K562 (cell line): ENCODE data around the gene CTNNBL1. TPM values are rescaled to one million over a fixed set of nuclear protein-coding genes. Genes with fewer than 3 reads are reported as not detected.

Source experiments
- ASH1L ChIP-seq: fragments of 450-650 bp; IDR thresholded peaks from 2 replicates; pipeline ENCODE4 v1.6.1; 2018; ENCODE audit warnings: borderline replicate concordance, mild to moderate bottlenecking, low read depth; ENCODE audit not compliant: partially characterized antibody
- E2F8 ChIP-seq: fragments of 450-650 bp; IDR thresholded peaks from 2 replicates; pipeline ENCODE4 v1.7.1; 2018; ENCODE audit warnings: mild to moderate bottlenecking, low read depth; ENCODE audit not compliant: partially characterized antibody
- HDAC1 ChIP-seq, 2 experiments: fragments of 450-650 bp; IDR thresholded peaks; 2 replicates each; pipeline ENCODE4 v1.6.1; 2016 to 2017; ENCODE audit warnings: inconsistent platforms in 1 of 2, mild to moderate bottlenecking in 1 of 2, moderate library complexity in 1 of 2
- LCOR ChIP-seq: sonication (generic); formaldehyde crosslinking; IDR thresholded peaks from 2 replicates; pipeline ENCODE4 v1.8.0; 2022; ENCODE audit warnings: mild to moderate bottlenecking, missing genetic modification reagents
- MAFF ChIP-seq: IDR thresholded peaks from 2 replicates; pipeline ENCODE4 v1.6.1; 2012; ENCODE audit warnings: low read length, improper control_type of control experiment
- MAFK ChIP-seq: IDR thresholded peaks from 2 replicates; pipeline ENCODE4 v1.6.1; 2011; ENCODE audit warnings: low read length, improper control_type of control experiment
- MTA2 ChIP-seq: fragments of 450-650 bp; IDR thresholded peaks from 2 replicates; pipeline ENCODE4 v1.6.1; 2016; ENCODE audit warnings: low read depth
- MTA3 ChIP-seq: fragments of 450-650 bp; formaldehyde crosslinking; IDR thresholded peaks from 2 replicates; pipeline ENCODE4 v1.6.1; 2017; ENCODE audit warnings: mild to moderate bottlenecking, borderline replicate concordance
- NR2C2 ChIP-seq, 2 experiments: fragments of 200-800 bp in 1 of 2; sonication (Bioruptor generic) in 1 of 2; sonication (generic) in 1 of 2; formaldehyde crosslinking in 1 of 2; IDR thresholded peaks; 2 replicates each; pipeline versions ENCODE4 v1.6.1 to v1.8.0; 2016 to 2022; ENCODE audit warnings: mild to moderate bottlenecking in 1 of 2, missing compliant biosample characterization in 1 of 2, missing genetic modification characterization in 1 of 2, missing genetic modification reagents in 1 of 2
- PHF20 ChIP-seq: fragments of 450-650 bp; IDR thresholded peaks from 2 replicates; pipeline ENCODE4 v1.6.1; 2018; ENCODE audit not compliant: partially characterized antibody
- PTBP1 ChIP-seq: fragments of 200-400 bp; formaldehyde crosslinking; IDR thresholded peaks from 2 replicates; pipeline ENCODE4 v1.6.1; 2017; ENCODE audit warnings: low read depth, low read length
- RBM22 ChIP-seq: fragments of 200-400 bp; formaldehyde crosslinking; IDR thresholded peaks from 2 replicates; pipeline ENCODE4 v1.6.1; 2018; ENCODE audit warnings: low read length, low read depth; ENCODE audit not compliant: poor library complexity, severe bottlenecking
- STAT6 ChIP-seq: sonication (generic); formaldehyde crosslinking; IDR thresholded peaks from 2 replicates; pipeline ENCODE4 v1.8.1; 2023; ENCODE audit warnings: mild to moderate bottlenecking, missing genetic modification reagents
- ZNF133 ChIP-seq: fragments of 250-450 bp; sonication (Bioruptor Pico); IDR thresholded peaks from 2 replicates; pipeline ENCODE4 v1.4.0; 2020; ENCODE audit warnings: mild to moderate bottlenecking
- ZNF197 ChIP-seq: fragments of 200-800 bp; sonication (Bioruptor generic); IDR thresholded peaks from 2 replicates; pipeline ENCODE4 v1.6.1; 2016; ENCODE audit warnings: low read depth, missing genetic modification characterization, missing compliant biosample characterization
- ZNF592 ChIP-seq: fragments of 450-650 bp; IDR thresholded peaks from 2 replicates; pipeline ENCODE4 v1.6.1; 2017; ENCODE audit warnings: antibody characterized with exemption, mild to moderate bottlenecking
- ZNF780A ChIP-seq: fragments of 250-450 bp; sonication (Bioruptor Pico); IDR thresholded peaks from 2 replicates; pipeline ENCODE4 v1.5.0; 2021; ENCODE audit warnings: mild to moderate bottlenecking
- polyA plus RNA-seq, 8 experiments: library from polyadenylated mRNA; depleted of rRNA in 4 of 8; stranded (reverse) in 5 of 8; unstranded in 3 of 8; fragments of >200 nt; fragmentation: Nextera tagmentation in 2 of 8; fragmentation: Illumina TruSeq in 1 of 8; extraction: Ambion mirVana in 2 of 8; extraction: Trizol in 1 of 8; gene quantifications; 2 replicates each; pipeline versions ENCODE4 v1.2.1 to v1.2.3, GENCODE V29; 2011 to 2014; ENCODE audit warnings: inconsistent platforms in 1 of 8, missing spikeins in 1 of 8
- total RNA-seq, 7 experiments: library from RNA; depleted of rRNA in 6 of 7; stranded (reverse); fragments of >200 nt in 6 of 7; fragmentation: Illumina TruSeq in 2 of 7; extraction: Trizol in 2 of 7; gene quantifications; 2 replicates each; pipeline versions ENCODE4 v1.2.1 to v1.2.3, GENCODE V29; 2011 to 2021; ENCODE audit warnings: low replicate concordance in 1 of 7

Gene CTNNBL1
- total and polyA plus RNA-seq, 9 of the 15 experiments (the other 6 are each of a cell fraction or from before 2014, with no cell fraction given): 32.4 to 85.6 (median 43.6) TPM

- TF ChIP-seq STAT6 (CRISPR knock-in tag) (no peak), ZNF197 (no peak), HDAC1 (IDR thresholded peaks at IDR 0.05) (peak in 1 of 2 experiments; percentile 68; a peak in 1 of 4 replicates), LCOR (CRISPR knock-in tag) (no peak), MAFK (no peak), ZNF592 (no peak), ZNF133 (CRISPR knock-in tag) (no peak), MTA2 (no peak), MTA3 (peak; percentile 62; the same call in 1 of the 2 replicates), NR2C2 (CRISPR knock-in tag; IDR thresholded peaks at IDR 0.05) (no peak), NR2C2 (tag; IDR thresholded peaks at IDR 0.05) (peak; percentile 42; the same call in 1 of the 2 replicates), ASH1L (no peak), E2F8 (peak; percentile 84), RBM22 (no peak), PTBP1 (no peak), ZNF780A (no peak), PHF20 (peak; percentile 50), MAFF (no peak)
Observed at GRCh38 chr20:37693635-37694626, at the start of gene CTNNBL1 (continued).
